Measurements from ENCODE around the gene USP53. TPM values are rescaled to one million over a fixed set of nuclear protein-coding genes. Genes with fewer than 3 reads are reported as not detected.

The USP53 gene
- total and polyA plus RNA-seq, 10 of the 15 experiments (the other 5 are each of a cell fraction or from before 2014, with no cell fraction given): 0.23 to 4.0 (median 2.7) TPM

DNA sequence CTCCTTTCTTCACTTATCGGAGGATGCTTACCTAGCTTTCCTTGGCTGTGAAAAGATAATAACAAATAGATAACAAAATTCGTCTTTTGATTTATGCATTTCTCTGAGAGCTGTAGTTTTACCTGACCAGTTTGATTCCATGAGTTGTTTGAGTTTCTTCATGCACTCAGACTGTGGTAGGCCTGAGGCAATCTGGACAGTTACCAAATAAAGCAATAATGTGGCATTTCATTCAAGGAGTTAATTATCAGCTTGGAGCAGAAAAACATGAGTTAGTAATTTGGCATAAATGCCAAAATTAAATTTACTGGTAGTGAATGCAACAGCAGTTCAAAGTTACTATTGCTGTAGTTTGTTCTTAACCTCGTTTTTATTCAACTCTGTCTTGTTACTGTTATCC lies 56.0 kb downstream of the USP53 start:
- H3K36me3 ChIP-seq (ENCODE audit: control insufficient read depth in 2 of 2, insufficient read depth in 2 of 2, low read length in 1 of 2): no peaks in the 10 kb centered on the region
- TF ChIP-seq YY1 (IDR thresholded peaks at IDR 0.05; ENCODE audit: low read depth, low read length) (no peak), SMAD5 (IDR thresholded peaks at IDR 0.05; ENCODE audit: low read depth) (no peak), SREBF2 (IDR thresholded peaks at IDR 0.05; ENCODE audit: low read length) (no peak), ZSCAN29 (IDR thresholded peaks at IDR 0.05) (no peak), POU2F2 (IDR thresholded peaks at IDR 0.05; ENCODE audit: borderline replicate concordance, low read depth, low read length) (no peak), PRDM15 (CRISPR knock-in tag; IDR thresholded peaks at IDR 0.05) (no peak), ZBTB4 (CRISPR knock-in tag; IDR thresholded peaks at IDR 0.05) (no peak)
- TF ChIP-seq, protein P1, sequence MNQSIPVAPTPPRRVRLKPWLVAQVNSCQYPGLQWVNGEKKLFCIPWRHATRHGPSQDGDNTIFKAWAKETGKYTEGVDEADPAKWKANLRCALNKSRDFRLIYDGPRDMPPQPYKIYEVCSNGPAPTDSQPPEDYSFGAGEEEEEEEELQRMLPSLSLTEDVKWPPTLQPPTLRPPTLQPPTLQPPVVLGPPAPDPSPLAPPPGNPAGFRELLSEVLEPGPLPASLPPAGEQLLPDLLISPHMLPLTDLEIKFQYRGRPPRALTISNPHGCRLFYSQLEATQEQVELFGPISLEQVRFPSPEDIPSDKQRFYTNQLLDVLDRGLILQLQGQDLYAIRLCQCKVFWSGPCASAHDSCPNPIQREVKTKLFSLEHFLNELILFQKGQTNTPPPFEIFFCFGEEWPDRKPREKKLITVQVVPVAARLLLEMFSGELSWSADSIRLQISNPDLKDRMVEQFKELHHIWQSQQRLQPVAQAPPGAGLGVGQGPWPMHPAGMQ (IDR thresholded peaks at IDR 0.05; ENCODE audit: borderline replicate concordance): no peak
- H3K27ac ChIP-seq (ENCODE audit: control insufficient read depth, insufficient read depth): no peak overlapping the region
- ChIA-PET SMC1A (ENCODE audit: uncharacterized antibody, unreplicated experiment) (no interaction called here), POLR2A (no interaction called here), RAD21 (ENCODE audit: unreplicated experiment) (no interaction called here), CTCF (no interaction called here)
- no peak for FAIRE-seq
- BruUV-seq (replicated peaks): no TSS peak
- intact Hi-C loops (cut with micrococcal nuclease; ENCODE audit: unreplicated experiment) (no loop called here), in situ Hi-C loops (cut with MboI) (no loop called here)
- H3K4me1 ChIP-seq (ENCODE audit: control insufficient read depth, insufficient read depth, low read length): no peaks in the 10 kb centered on the region
- no peaks in the 10 kb centered on the region for H3K9me3 ChIP-seq (replicated peaks; ENCODE audit: control insufficient read depth, insufficient read depth, low read length)
- no peaks in the 10 kb centered on the region for H3K79me2 ChIP-seq (ENCODE audit: control insufficient read depth, insufficient read depth, low read length)
- no peak for DNase-seq (ENCODE audit: low read depth, low spot score)
- 76% methylated on average over 3 of the region's 3 CpGs for WGBS (ENCODE audit: insufficient coverage, insufficient replicate concordance, low lambda C conversion rate, missing lambda C conversion rate)
- no peaks in the 10 kb centered on the region for H3K27me3 ChIP-seq (replicated peaks in 1 of 2; ENCODE audit: control insufficient read depth in 2 of 2, insufficient read depth in 2 of 2, low read length in 1 of 2)
- no peak overlapping the region for H2AFZ ChIP-seq (ENCODE audit: control insufficient read depth, low read depth, low read length)
- no peak overlapping the region for H3K4me2 ChIP-seq (ENCODE audit: control insufficient read depth, insufficient read depth)
- no peaks in the 10 kb centered on the region for H4K20me1 ChIP-seq (ENCODE audit: control insufficient read depth, insufficient read depth)
- H3K4me3 ChIP-seq: no peak overlapping the region
- no peak for ATAC-seq
- H3K9ac ChIP-seq (ENCODE audit: control insufficient read depth, insufficient read depth, low read length): no peak overlapping the region

Measured in GM12878 (cell line).